ENCODE data around the gene CNOT2.

DNA sequence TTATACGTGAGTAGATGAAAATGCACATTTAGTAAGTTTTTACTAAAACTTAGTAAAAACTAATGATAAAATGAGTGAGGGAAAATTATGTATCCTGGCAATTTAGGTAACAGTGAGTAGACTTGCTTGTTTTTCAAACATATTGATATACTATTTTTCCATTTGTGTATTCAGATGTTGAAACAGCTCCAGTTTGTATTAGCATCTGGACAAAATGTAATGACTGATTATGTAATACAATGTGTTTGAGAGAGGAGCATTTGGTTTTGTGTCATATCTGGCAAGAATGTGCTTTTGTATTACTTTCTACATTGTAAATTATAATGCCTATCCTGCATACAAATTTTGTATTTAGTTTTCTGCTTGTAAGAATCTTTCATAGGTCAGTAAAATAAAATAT, 5.6 kb downstream of the CNOT2 start:
- no peak for TF ChIP-seq POLR2A (IDR thresholded peaks at IDR 0.05)
- TF ChIP-seq, protein P1, sequence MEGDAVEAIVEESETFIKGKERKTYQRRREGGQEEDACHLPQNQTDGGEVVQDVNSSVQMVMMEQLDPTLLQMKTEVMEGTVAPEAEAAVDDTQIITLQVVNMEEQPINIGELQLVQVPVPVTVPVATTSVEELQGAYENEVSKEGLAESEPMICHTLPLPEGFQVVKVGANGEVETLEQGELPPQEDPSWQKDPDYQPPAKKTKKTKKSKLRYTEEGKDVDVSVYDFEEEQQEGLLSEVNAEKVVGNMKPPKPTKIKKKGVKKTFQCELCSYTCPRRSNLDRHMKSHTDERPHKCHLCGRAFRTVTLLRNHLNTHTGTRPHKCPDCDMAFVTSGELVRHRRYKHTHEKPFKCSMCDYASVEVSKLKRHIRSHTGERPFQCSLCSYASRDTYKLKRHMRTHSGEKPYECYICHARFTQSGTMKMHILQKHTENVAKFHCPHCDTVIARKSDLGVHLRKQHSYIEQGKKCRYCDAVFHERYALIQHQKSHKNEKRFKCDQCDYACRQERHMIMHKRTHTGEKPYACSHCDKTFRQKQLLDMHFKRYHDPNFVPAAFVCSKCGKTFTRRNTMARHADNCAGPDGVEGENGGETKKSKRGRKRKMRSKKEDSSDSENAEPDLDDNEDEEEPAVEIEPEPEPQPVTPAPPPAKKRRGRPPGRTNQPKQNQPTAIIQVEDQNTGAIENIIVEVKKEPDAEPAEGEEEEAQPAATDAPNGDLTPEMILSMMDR (IDR thresholded peaks at IDR 0.05), result no peak
